NCI-H1048 (cell line): Measurements from ENCODE around the gene PIGS.
"Not testable (repeated sequence)": the region's sequence is repeated elsewhere in the genome, so short reads cannot be mapped to it uniquely, and the experiment has no call there.

ENCODE experiments used
- DNase-seq: peaks from one replicate; lab custom pipeline; 2025; lab: John Stamatoyannopoulos, UW

PIGS gene

GRCh38 chr17:28529013-28529400, 42.3 kb downstream of the PIGS start:
- no peak for DNase-seq

- no peak for DNase-seq
These were observed 42.9 kb downstream of the PIGS start for GRCh38 chr17:28528327-28529012.

GRCh38 chr17:28527859-28528258, 43.5 kb downstream of the PIGS start:
- DNase-seq: no peak

DNA sequence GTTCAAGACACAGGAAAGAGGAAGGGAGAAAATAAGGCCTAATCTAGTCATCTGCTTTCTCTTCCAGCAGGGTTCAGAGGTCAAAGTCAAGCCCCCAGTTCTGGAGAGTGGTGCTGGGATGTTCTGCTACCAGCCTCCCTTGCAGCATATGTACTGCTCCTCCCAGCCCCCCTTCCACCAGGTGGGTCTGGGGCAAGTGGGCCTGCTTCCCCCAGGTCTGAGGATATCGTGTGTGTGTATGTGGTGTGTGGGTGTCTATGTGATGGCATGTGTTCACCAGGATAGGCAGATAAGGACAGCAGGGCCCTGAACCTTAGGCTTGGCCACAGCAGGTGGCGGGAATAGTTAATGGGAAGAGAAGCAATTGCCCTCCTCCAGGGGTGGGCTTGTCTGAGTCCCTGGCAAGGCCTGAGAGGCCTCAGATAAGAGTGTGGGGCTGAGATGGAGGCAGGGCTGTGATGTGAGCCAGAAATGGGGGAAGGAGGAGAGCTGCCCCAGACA, 44.1 kb downstream of the PIGS start:
- DNase-seq: no peak

- no peak for DNase-seq
These were observed 44.9 kb downstream of the PIGS start for GRCh38 chr17:28526381-28526780.

DNA sequence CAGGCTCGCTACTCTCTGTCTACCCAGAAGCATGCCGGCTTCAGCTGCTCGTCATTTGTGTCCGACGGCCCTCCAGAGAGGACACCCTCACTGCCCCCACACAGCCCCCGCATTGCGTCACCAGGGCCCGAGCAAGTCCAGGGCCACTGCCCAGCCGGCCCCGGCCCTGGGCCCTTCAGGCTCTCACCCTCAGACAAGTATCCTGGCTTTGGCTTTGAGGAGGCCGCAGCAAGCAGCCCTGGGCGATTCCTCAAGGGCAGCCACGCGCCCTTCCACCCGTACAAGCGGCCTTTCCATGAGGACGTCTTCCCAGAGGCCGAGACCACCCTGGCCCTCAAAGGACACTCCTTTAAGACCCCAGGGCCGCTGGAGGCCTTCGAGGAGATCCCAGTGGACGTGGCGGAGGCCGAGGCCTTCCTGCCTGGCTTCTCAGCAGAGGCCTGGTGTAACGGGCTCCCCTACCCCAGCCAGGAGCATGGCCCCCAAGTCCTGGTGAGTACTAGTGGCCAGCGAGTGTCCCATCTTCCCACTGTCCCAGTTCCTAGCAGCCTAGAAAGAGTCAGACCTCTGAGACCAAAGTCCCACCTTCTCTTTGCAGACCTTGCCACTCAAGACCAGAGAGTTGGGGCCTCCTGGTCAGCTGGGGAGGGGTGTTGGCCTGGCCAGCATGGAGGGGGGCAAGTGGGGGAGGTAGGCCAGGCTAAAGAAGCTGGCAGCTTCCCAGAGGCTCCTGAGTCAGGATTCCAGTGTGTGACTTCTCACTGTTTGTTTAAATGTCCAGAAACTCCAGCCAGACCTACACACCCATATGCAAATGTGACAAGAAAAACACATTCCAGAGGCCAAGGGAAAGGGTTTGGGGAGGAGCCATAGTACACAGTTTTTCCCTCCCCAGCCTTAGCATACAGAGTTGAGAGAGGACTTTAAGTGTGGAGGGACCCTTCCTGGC, 46.6 kb downstream of the PIGS start:
- DNase-seq: no peak

GRCh38 chr17:28523876-28524275, 47.4 kb downstream of the PIGS start:
- DNase-seq: no peak

DNA sequence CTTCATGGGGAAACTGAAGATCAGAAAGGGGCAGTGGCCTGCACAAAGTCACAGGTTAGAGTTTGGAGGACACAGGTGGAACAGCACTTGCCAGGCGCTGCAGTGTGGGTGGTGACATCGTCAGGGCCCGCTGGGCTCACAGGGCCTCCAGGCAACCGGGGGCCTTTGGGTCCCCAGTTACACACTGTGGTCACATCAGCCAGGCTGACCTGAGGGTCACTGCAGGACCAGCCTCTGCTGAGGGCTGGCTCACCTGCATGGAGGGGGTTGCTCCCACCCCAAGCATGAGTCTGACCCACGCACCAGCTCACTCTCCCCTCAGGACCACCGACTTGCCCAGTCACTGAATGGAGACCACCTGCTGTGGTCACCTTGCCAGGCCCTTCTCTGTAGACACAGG, 48.1 kb downstream of the PIGS start:
- DNase-seq: no peak

- DNase-seq: not testable (repeated sequence)
These were observed 49.0 kb downstream of the PIGS start for GRCh38 chr17:28522281-28522680.

- DNase-seq: no peak
These were observed 49.8 kb downstream of the PIGS start for GRCh38 chr17:28521311-28522085.

DNA sequence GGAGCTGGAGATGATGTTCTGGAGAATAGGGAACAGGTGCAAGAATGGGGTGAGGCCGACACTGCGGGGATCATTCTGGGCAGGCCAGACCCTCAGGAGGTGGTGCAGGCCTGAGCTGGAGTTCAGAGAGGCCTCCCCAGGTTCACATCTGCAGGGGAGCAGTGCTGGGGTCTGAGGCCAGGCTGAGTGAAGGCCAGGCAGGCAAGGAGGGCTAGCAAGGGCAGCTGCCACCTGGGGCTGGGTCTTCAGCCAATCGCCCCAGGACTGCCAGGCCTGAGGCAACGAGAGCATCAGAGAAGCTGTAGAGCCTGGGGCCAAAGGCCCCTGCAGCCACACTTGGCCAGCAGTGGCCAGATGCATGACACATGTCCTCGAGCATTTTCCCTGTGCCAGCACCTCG, 50.6 kb downstream of the PIGS start:
- DNase-seq: no peak

GRCh38 chr17:28519236-28519635, 52.1 kb downstream of the PIGS start:
- no peak for DNase-seq

GRCh38 chr17:28518578-28518977, 52.7 kb downstream of the PIGS start:
- no peak for DNase-seq

DNA sequence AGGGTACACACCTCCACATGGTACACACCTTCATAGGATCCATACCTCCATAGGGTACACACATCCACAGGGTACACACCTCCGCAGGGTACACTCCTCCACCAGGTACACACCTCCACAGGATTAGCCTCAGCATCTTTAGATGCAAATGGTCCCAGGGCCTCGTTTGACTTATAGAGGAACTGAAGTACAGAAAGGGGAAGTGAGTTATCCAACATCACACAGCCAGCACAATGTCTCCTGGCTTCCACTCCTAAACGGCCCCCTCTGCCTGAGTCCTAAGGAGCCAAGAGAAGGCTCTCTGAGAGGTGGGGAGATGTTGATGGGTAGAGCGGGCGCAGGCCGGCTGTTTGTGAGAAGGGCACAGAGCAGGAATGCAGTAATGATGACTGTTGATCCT, 53.2 kb downstream of the PIGS start:
- DNase-seq: no peak

- no peak for DNase-seq
These were observed 55.8 kb downstream of the PIGS start for GRCh38 chr17:28515518-28515917.

DNA sequence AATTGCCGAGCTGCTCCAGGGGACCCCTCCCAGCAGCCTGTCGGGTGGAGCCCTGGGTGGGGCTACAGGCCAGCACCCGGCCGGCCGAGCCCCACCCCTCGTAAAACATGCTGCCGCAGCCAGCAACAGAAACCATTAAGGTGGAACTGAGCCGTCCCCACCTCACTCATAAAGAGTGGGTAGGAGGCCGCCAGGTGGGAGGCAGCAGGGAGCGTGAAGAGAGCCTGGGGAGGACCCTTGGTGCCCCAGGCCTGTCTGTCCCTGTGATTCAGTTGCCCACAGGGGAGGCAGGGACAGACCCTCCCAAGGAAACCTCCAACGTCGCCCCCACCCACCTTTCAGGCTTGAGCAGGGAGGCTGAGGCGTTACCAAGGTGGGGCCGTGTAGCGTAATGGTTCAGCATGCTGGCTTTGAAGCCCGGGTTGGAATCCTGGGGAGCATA, 56.7 kb downstream of the PIGS start:
- no peak for DNase-seq

DNA sequence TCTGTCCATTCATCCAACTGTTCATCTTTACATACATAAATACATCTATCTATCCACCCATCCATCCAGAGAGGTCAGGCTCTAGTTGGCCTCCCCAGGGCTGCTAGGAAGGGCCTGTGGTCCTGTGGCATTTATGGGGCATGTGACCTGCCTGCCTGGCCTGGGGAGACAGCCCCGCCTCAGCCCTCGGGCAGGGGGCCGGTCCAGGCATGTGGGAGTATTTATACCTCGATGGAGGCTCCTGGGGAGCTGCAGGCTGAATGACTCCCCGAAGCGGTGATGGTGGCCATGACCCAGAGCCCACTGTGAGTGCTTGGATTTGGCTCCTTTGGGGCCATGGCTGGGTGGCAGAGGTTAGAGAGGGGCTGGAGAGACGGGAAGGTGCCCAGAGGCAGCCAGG, 57.8 kb downstream of the PIGS start:
- no peak for DNase-seq

GRCh38 chr17:28511858-28512461, 59.4 kb downstream of the PIGS start:
- DNase-seq: no peak

GRCh38 chr17:28509789-28510188, 61.5 kb downstream of the PIGS start:
- no peak for DNase-seq

DNA sequence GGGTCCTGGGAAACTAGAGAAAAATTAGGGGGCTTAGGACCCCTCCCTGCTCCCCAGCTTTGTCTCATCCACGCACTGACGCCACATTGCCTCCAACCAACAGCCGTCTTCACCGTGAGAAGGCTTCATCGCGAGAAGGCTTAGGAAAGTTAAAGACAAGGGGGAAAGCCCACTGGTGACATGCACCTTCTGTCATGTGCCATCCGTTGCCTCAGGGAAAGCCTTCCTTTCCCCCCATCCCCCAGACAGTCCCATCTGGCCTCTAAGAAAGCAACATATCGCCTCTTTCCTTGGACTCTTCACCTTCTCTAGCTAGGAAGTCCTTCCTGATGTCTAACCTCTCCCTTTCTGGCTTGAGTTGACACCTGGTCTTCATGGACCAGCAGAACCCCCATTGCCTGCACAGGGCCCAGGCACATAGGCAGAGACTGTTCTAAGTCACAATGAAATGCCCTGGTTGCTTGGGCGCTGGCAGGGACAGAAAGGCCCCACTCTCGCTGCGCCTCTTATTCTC, 63.1 kb downstream of the PIGS start:
- no peak for DNase-seq

DNA sequence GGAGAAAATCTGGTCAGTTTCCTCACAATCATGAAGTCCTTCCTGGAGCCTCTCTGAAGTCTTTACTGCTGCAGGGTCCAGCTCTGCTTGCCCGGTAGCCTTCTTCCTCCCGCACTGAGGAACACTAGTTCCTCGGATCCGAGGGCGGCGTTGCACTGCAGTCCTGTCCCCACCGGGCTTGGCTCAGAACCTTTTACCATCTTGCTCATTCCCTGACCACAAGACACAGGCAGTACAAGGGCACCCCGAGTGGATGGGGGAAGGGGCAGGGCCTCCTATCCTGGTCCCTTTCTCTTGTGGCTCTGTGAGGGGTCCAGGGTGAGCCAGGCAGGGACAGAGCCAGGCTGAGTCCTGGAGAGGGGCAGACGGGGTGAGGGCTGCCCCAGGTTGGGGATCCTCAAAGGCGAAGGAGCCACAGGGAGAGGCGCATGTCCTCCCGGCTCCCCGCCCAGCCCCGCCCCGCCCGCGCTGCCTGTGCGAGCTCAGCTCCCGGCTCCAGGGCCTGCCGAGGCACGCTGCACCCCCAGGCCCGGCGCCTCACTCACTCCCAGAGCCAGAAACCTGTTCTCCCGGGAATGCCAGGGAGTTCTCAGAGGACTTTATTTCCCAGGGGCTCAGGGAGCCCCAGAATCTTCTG, 63.6 kb downstream of the PIGS start:
- no peak for DNase-seq
